Adrenal gland (tissue), 5 donors: Measurements from ENCODE around the gene FOLR1.

ENCODE experiments used
- CTCF ChIP-seq, 6 experiments: fragments of 450-650 bp in 4 of 6; fragments of 200-600 bp in 2 of 6; sonication (generic) in 1 of 6; IDR thresholded peaks; 1 replicate in 5 of 6; 2 replicates in 1 of 6; pipeline versions ENCODE4 v1.5.1 to v1.8.0; 2016 to 2021; ENCODE audit warnings: antibody characterized with exemption in 6 of 6, mild to moderate bottlenecking in 2 of 6, moderate library complexity in 1 of 6
- POLR2A ChIP-seq, 2 donors: fragments of 450-650 bp; IDR thresholded peaks; one replicate each; pipeline ENCODE4 v1.6.1; 2017; ENCODE audit warnings: antibody characterized with exemption in 2 of 2, mild to moderate bottlenecking in 2 of 2, moderate library complexity in 1 of 2
- donor health status: DM: no; HTN: no; CAD: no.

- TF ChIP-seq CTCF (IDR thresholded peaks at IDR 0.05) (no peak), POLR2A (IDR thresholded peaks at IDR 0.05) (no peak)
These were observed 26.4 kb downstream of the FOLR1 start for GRCh38 chr11:72218251-72218745.
